HFFc6 (cell line): ENCODE results near the gene PCDHA3. TPM values are rescaled to one million over a fixed set of nuclear protein-coding genes. Genes with fewer than 3 reads are reported as not detected.
"Not testable (repeated sequence)": the region's sequence is repeated elsewhere in the genome, so short reads cannot be mapped to it uniquely, and the experiment has no call there.

ENCODE experiments used
- DNase-seq: peaks from one replicate; pipeline ENCODE4 v3.0.0-alpha.2; 2018
- H3K27ac Mint-ChIP-seq: 2 replicates; pipeline ENCODE4 v1.8.0; 2020; ENCODE audit warnings: mild to moderate bottlenecking, mixed read lengths
- H3K27me3 Mint-ChIP-seq: 2 replicates; pipeline ENCODE4 v1.8.0; 2021; ENCODE audit warnings: mild to moderate bottlenecking, moderate library complexity, mixed read lengths; ENCODE audit not compliant: insufficient read depth
- H3K36me3 Mint-ChIP-seq: 2 replicates; pipeline ENCODE4 v1.8.0; 2021; ENCODE audit warnings: low read depth, mixed read lengths
- H3K4me1 Mint-ChIP-seq: 2 replicates; pipeline ENCODE4 v1.8.0; 2020; ENCODE audit warnings: low read depth, mixed read lengths
- H3K4me3 Mint-ChIP-seq: 2 replicates; pipeline ENCODE4 v1.8.0; 2020; ENCODE audit warnings: mild to moderate bottlenecking, moderate library complexity, mixed read lengths
- H3K9me3 Mint-ChIP-seq: 2 replicates; pipeline ENCODE4 v1.8.0; 2020; ENCODE audit warnings: mild to moderate bottlenecking, mixed read lengths
- total RNA-seq, 6 experiments: library from RNA; stranded (reverse); fragmentation: NEBNext Ultra II Directional; extraction: Animal tissue kit (Norgen Biotek cat#: 25700); gene quantifications; 2 replicates in 1 of 6; 3 replicates in 5 of 6; pipeline ENCODE4 v1.2.3, GENCODE V29; 2021
- TF ChIP-seq, protein P1 (sequence below): fragments of 200-600 bp; sonication (generic); IDR thresholded peaks from 2 replicates; pipeline ENCODE4 v1.5.0; 2021; ENCODE audit warnings: antibody characterized with exemption, mild to moderate bottlenecking

PCDHA3 gene
- total RNA-seq, 6 experiments from 2014 or later, result 0.05 TPM; not detected in 5

DNA sequence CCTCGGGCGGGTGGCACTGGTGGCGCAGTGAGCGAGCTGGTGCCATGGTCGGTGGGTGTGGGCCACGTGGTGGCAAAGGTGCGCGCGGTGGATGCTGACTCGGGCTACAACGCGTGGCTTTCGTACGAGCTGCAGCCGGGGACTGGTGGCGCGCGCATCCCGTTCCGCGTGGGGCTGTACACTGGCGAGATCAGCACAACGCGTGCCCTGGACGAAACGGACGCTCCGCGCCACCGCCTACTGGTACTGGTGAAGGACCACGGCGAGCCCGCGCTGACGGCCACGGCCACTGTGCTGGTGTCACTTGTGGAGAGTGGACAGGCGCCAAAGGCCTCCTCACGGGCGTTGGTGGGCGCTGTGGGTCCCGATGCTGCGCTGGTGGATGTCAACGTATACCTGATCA, 8.0 kb downstream of the PCDHA3 start:
- TF ChIP-seq, protein P1, sequence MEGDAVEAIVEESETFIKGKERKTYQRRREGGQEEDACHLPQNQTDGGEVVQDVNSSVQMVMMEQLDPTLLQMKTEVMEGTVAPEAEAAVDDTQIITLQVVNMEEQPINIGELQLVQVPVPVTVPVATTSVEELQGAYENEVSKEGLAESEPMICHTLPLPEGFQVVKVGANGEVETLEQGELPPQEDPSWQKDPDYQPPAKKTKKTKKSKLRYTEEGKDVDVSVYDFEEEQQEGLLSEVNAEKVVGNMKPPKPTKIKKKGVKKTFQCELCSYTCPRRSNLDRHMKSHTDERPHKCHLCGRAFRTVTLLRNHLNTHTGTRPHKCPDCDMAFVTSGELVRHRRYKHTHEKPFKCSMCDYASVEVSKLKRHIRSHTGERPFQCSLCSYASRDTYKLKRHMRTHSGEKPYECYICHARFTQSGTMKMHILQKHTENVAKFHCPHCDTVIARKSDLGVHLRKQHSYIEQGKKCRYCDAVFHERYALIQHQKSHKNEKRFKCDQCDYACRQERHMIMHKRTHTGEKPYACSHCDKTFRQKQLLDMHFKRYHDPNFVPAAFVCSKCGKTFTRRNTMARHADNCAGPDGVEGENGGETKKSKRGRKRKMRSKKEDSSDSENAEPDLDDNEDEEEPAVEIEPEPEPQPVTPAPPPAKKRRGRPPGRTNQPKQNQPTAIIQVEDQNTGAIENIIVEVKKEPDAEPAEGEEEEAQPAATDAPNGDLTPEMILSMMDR, result no peak

DNA sequence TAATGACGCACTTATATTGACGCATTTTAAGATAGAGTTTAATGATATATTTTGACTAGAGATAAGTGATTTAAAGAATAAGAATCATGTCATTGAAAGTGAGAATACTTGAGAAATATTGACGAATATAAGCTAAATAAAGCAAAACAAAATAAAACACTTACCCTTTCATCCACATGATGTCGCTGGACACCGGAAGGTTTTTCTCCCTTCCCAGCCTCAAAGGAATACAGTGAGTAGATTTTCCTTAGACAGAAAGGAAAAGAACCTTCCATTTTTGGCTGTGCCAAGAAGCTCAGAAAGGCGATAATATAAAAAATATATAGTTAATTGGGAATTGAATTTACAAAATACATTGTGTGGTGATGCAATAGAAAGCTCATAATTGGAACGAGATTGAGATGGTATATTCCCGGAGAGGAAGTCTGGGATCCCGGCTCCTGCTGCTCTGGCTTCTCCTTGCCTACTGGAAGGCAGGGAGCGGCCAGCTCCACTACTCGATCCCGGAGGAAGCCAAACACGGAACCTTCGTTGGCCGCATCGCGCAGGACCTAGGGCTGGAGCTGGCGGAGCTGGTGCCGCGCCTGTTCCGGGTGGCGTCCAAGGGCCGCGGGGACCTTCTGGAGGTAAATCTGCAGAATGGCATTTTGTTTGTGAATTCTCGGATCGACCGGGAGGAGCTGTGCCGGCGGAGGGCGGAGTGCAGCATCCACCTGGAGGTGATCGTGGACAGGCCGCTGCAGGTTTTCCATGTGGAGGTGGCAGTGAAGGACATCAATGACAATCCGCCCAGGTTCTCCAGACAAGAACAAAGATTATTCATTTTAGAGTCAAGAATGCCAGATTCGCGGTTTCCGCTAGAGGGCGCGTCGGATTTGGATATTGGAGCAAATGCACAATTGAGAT, 20.8 kb downstream of the PCDHA3 start, which contains the start of gene PCDHA5:
Gene PCDHA5 (plus strand): TSS at position 239 of the 906 bp plus-strand sequence.
- Mint-ChIP-seq H3K27me3 (peaks cover 1% of the 10 kb centered on the region; the same call in 1 of the 2 replicates), H3K4me3 (no peak within 1 kb of the TSS)
- TF ChIP-seq, protein P1, result peak; percentile 72

More for the DNA sequence above, 8.0 kb downstream of the PCDHA3 start:
- no peaks in the 10 kb centered on the region for H3K36me3 Mint-ChIP-seq
- no peak overlapping the region for H3K4me3 Mint-ChIP-seq
- no peak for DNase-seq
- H3K27me3 Mint-ChIP-seq, result no peaks in the 10 kb centered on the region; the same call in 1 of the 2 replicates
- peaks cover 35% of the 10 kb centered on the region for H3K9me3 Mint-ChIP-seq
- H3K4me1 Mint-ChIP-seq, result no peaks in the 10 kb centered on the region
- H3K27ac Mint-ChIP-seq, result no peak overlapping the region

DNA sequence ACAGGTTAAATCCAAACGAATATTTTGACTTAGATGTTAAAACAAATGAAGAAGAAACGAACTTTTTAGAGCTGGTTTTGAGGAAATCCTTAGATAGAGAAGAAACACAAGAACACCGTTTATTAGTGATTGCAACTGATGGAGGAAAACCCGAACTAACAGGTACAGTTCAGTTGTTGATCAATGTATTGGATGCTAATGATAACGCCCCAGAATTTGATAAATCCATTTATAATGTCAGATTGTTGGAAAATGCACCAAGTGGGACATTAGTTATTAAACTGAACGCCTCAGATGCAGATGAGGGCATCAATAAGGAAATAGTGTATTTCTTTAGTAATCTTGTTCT, 21.4 kb downstream of the PCDHA3 start:
- Mint-ChIP-seq H3K4me1 (no peaks in the 10 kb centered on the region), H3K9me3 (peaks cover 9% of the 10 kb centered on the region), H3K27me3 (no peaks in the 10 kb centered on the region), H3K4me3 (no peak overlapping the region), H3K36me3 (peaks cover 7% of the 10 kb centered on the region; the same call in 1 of the 2 replicates), H3K27ac (no peak overlapping the region)
- no peak for DNase-seq
- TF ChIP-seq, protein P1, result peak; percentile 5; the same call in 1 of the 2 replicates

More for the DNA sequence above, 20.8 kb downstream of the PCDHA3 start, which contains the start of gene PCDHA5:
- DNase-seq, result no peak
- H3K9me3 Mint-ChIP-seq, result peaks cover 12% of the 10 kb centered on the region
- no peak within 1 kb of the TSS for H3K27ac Mint-ChIP-seq
- H3K4me1 Mint-ChIP-seq, result no peaks in the 10 kb centered on the region
- H3K36me3 Mint-ChIP-seq, result peaks cover 7% of the 10 kb centered on the region; the same call in 1 of the 2 replicates

DNA sequence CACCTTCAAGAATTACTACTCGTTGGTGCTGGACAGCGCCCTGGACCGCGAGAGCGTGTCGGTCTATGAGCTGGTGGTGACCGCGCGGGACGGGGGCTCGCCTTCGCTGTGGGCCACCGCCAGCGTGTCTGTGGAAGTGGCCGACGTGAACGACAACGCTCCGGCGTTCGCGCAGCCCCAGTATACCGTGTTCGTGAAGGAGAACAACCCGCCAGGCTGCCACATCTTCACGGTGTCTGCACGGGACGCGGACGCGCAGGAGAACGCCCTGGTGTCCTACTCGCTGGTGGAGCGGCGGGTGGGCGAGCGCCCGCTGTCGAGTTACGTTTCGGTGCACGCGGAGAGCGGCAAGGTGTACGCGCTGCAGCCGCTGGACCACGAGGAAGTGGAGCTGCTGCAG, 22.1 kb downstream of the PCDHA3 start:
- not testable (repeated sequence) for H3K27ac Mint-ChIP-seq, H3K4me1 Mint-ChIP-seq, H3K36me3 Mint-ChIP-seq, DNase-seq, H3K4me3 Mint-ChIP-seq, H3K27me3 Mint-ChIP-seq
- H3K9me3 Mint-ChIP-seq, result peaks cover 13% of the 10 kb centered on the region

DNA sequence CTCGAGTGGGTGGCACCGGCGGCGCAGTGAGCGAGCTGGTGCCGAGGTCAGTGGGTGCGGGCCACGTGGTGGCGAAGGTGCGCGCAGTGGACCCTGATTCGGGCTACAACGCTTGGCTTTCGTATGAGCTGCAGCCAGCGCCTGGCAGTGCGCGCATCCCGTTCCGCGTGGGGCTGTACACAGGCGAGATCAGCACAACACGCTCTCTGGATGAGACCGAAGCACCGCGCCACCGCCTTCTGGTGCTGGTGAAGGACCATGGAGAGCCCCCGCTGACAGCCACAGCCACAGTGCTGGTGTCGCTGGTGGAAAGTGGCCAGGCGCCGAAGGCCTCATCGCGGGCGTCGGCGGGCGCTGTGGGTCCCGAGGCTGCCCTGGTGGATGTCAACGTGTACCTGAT, 22.6 kb downstream of the PCDHA3 start:
- no peak for DNase-seq
- TF ChIP-seq, protein P1, result no peak
- no peak overlapping the region for H3K27ac Mint-ChIP-seq
- no peaks in the 10 kb centered on the region for H3K4me1 Mint-ChIP-seq
- no peak overlapping the region for H3K4me3 Mint-ChIP-seq
- no peaks in the 10 kb centered on the region for H3K27me3 Mint-ChIP-seq
- H3K36me3 Mint-ChIP-seq, result peaks cover 9% of the 10 kb centered on the region
- peaks cover 18% of the 10 kb centered on the region for H3K9me3 Mint-ChIP-seq
